Measurements from ENCODE around the gene OR5AC2. TPM values are rescaled to one million over a fixed set of nuclear protein-coding genes. Genes with fewer than 3 reads are reported as not detected.

OR5AC2 gene, protein sequence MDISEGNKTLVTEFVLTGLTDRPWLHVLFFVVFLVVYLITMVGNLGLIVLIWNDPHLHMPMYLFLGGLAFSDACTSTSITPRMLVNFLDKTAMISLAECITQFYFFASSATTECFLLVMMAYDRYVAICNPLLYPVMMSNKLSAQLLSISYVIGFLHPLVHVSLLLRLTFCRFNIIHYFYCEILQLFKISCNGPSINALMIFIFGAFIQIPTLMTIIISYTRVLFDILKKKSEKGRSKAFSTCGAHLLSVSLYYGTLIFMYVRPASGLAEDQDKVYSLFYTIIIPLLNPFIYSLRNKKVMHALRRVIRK
- not detected for polyA plus RNA-seq (2013, experiment 1 of 2)
- polyA plus RNA-seq (2013, experiment 2 of 2): not detected

GRCh38 chr3:98086873-98087272 is at the start of gene OR5AC2:
Gene OR5AC2, plus strand, starts transcription at chr3:98087173. Its CDS starts 0 bp downstream, at chr3:98087173.
- no peaks in the 10 kb centered on the region for H3K9me3 ChIP-seq (ENCODE audit: control insufficient read depth, low read length)
- H3K36me3 ChIP-seq (ENCODE audit: control insufficient read depth, insufficient read depth, low read length): no peaks in the 10 kb centered on the region
- no peak within 1 kb of the TSS for H3K4me3 ChIP-seq (ENCODE audit: extremely low read depth, insufficient read depth, low read length, poor library complexity, severe bottlenecking)
- 88 to 100% methylated on average over 1 to 4 of the region's 4 CpGs for WGBS, 2 experiments (ENCODE audit: insufficient coverage in 2 of 2)
- no peaks in the 10 kb centered on the region for H3K4me1 ChIP-seq (ENCODE audit: control insufficient read depth, insufficient read depth, low read length, poor library complexity, severe bottlenecking)
- H3K27ac ChIP-seq (ENCODE audit: low read depth, low read length, severe bottlenecking): no peak within 1 kb of the TSS

DNA sequence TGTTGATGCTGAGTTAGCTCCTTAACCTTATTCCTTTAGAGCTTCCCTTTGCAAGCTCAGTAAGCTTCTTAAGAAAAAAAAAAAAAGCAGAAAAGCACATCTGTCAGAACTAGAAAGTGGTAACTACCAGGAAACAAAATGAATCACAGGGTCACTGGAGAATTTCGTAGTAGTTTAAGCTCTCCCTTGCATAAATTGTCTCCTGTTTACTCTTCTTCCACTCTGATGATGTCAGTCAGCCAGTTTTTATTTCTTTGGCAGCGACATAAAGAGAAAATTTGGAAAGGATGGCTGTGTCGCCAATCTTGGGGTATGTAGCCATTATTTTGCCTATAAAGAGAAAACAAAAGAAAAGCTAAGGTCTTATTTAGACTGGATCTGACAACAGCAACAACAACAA is 48.7 kb upstream of the OR5AC2 start:
- H3K4me3 ChIP-seq (ENCODE audit: extremely low read depth, insufficient read depth, low read length, poor library complexity, severe bottlenecking): no peak overlapping the region
- no peaks in the 10 kb centered on the region for H3K36me3 ChIP-seq (ENCODE audit: control insufficient read depth, insufficient read depth, low read length)
- H3K27ac ChIP-seq (ENCODE audit: low read depth, low read length, severe bottlenecking): no peak overlapping the region
- no peaks in the 10 kb centered on the region for H3K9me3 ChIP-seq (ENCODE audit: control insufficient read depth, low read length)
- H3K4me1 ChIP-seq (ENCODE audit: control insufficient read depth, insufficient read depth, low read length, poor library complexity, severe bottlenecking): no peaks in the 10 kb centered on the region
- 88% methylated on average over 1 of the region's 3 CpGs; no CpG with 5 or more reads in 1 of the 2 experiments for WGBS, 2 experiments (ENCODE audit: insufficient coverage in 2 of 2)

DNA sequence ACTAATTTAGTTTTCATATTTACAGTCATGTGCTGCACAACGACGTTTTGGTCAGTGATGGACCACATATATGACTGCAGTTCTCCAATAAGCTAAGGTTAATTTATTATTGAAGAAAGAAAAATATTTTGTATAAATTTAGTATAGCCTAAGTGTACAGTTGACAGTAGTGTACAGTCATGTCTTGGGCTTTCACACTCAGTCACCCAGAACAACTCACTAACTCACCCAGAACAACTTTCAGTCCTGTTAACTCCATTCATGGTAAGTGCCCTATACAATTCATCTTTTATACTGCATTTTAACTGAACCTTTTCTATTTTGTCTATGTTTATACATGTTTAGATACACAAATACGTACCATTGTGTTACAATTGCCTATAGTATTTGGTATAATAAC is 48.1 kb upstream of the OR5AC2 start:
- H3K9me3 ChIP-seq (ENCODE audit: control insufficient read depth, low read length): no peaks in the 10 kb centered on the region
- H3K4me1 ChIP-seq (ENCODE audit: control insufficient read depth, insufficient read depth, low read length, poor library complexity, severe bottlenecking): no peaks in the 10 kb centered on the region
- H3K27ac ChIP-seq (ENCODE audit: low read depth, low read length, severe bottlenecking): no peak overlapping the region
- no CpG with 5 or more reads among the region's 3 CpGs for WGBS, 2 experiments (ENCODE audit: insufficient coverage in 2 of 2)
- H3K4me3 ChIP-seq (ENCODE audit: extremely low read depth, insufficient read depth, low read length, poor library complexity, severe bottlenecking): no peak overlapping the region
- H3K36me3 ChIP-seq (ENCODE audit: control insufficient read depth, insufficient read depth, low read length): no peaks in the 10 kb centered on the region

DNA sequence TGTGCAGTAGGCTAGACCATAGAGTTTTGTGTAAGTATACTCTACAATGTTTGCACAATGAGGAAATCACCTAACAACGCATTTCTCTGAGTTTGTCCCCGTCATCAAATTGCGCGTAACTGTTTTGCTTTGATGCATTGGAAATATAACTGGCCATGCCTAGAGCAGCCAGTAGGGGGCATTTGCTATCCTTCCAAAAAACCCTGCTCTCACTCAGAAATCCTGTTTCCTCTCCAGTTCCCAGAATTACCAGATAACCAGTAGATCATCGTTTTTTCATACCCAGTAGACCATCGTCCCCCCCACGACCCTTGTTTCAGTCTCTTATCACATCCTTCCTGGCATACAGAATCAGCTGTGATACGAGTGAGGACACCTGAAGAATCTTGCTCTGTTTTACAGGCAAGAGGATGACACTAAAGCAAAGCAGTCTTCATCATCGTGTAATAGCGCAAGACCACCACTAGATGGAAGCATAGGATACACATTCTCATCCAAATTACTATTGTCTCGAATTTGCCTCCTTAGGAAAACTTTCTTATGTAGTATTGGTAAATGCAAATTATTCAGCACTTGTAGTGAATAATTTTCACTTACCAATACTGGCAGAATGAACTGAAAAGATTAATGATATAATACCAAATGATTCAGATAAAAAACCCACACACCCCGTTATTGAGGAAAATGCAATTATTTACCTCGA is 47.5 kb upstream of the OR5AC2 start:
- Histone ChIP-seq H3K9me3 (ENCODE audit: control insufficient read depth, low read length) (no peaks in the 10 kb centered on the region), H3K4me1 (ENCODE audit: control insufficient read depth, insufficient read depth, low read length, poor library complexity, severe bottlenecking) (no peaks in the 10 kb centered on the region), H3K27ac (ENCODE audit: low read depth, low read length, severe bottlenecking) (no peak overlapping the region), H3K36me3 (ENCODE audit: control insufficient read depth, insufficient read depth, low read length) (no peaks in the 10 kb centered on the region), H3K4me3 (ENCODE audit: extremely low read depth, insufficient read depth, low read length, poor library complexity, severe bottlenecking) (peak overlapping the region; percentile 34)
- 0 to 7% methylated on average over 4 to 9 of the region's 13 CpGs for WGBS, 2 experiments (ENCODE audit: insufficient coverage in 2 of 2)

DNA sequence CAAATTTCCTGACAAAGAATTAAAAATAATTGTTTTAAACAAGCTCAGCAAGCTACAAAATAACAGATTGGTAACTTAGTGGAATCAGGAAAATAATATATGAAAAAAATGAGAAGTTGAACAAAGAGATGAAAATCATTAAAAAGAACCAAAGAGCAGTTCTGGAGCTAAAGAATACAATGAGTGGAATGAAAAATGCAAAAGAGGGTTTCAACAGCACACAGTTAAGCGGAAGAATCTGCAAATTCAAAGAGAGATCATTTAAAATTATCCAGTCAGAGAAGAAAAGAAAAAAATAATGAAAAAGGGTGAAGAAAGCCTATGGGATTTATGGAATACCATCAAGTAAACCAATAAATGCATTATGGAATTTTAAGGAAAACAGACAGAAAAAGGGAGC is 45.6 kb upstream of the OR5AC2 start:
- WGBS, 2 experiments (ENCODE audit: insufficient coverage in 2 of 2): 100% methylated on average over 1 of the region's 1 CpG; no CpG with 5 or more reads in 1 of the 2 experiments
- Histone ChIP-seq H3K36me3 (ENCODE audit: control insufficient read depth, insufficient read depth, low read length) (no peaks in the 10 kb centered on the region), H3K4me1 (ENCODE audit: control insufficient read depth, insufficient read depth, low read length, poor library complexity, severe bottlenecking) (no peaks in the 10 kb centered on the region), H3K9me3 (ENCODE audit: control insufficient read depth, low read length) (no peaks in the 10 kb centered on the region), H3K4me3 (ENCODE audit: extremely low read depth, insufficient read depth, low read length, poor library complexity, severe bottlenecking) (no peak overlapping the region), H3K27ac (ENCODE audit: low read depth, low read length, severe bottlenecking) (no peak overlapping the region)

DNA sequence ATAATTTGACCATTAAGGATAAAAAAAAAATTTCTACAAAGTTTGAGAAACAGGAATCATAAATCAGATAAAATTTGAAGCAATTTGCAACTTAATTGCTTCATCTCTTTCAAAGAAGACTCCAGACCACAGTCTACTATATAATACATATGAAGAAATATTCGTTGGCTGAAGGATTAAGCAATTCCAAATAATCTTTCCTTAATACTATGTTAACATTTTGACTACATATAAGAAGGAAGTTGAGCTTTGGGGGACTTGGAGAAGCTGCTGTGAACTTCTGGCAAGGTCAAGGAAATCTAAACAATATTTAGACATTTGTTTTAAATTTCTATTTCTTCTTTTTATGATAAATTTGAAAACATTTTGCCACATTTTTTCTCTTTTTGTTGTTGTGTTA is 38.4 kb upstream of the OR5AC2 start:
- no CpG with 5 or more reads among the region's 1 CpG for WGBS, 2 experiments (ENCODE audit: insufficient coverage in 2 of 2)
- no peak overlapping the region for H3K4me3 ChIP-seq (ENCODE audit: extremely low read depth, insufficient read depth, low read length, poor library complexity, severe bottlenecking)

GRCh38 chr3:98049271-98049670 is 37.7 kb upstream of the OR5AC2 start:
- Histone ChIP-seq H3K4me1 (ENCODE audit: control insufficient read depth, insufficient read depth, low read length, poor library complexity, severe bottlenecking) (no peaks in the 10 kb centered on the region), H3K4me3 (ENCODE audit: extremely low read depth, insufficient read depth, low read length, poor library complexity, severe bottlenecking) (no peak overlapping the region), H3K9me3 (ENCODE audit: control insufficient read depth, low read length) (no peaks in the 10 kb centered on the region), H3K36me3 (ENCODE audit: control insufficient read depth, insufficient read depth, low read length) (no peaks in the 10 kb centered on the region), H3K27ac (ENCODE audit: low read depth, low read length, severe bottlenecking) (no peak overlapping the region)
- WGBS, 2 experiments (ENCODE audit: insufficient coverage in 2 of 2): 100% methylated on average over 1 of the region's 1 CpG; no CpG with 5 or more reads in 1 of the 2 experiments

More for the DNA sequence above, 38.4 kb upstream of the OR5AC2 start:
- Histone ChIP-seq H3K4me1 (ENCODE audit: control insufficient read depth, insufficient read depth, low read length, poor library complexity, severe bottlenecking) (no peaks in the 10 kb centered on the region), H3K36me3 (ENCODE audit: control insufficient read depth, insufficient read depth, low read length) (no peaks in the 10 kb centered on the region), H3K9me3 (ENCODE audit: control insufficient read depth, low read length) (no peaks in the 10 kb centered on the region), H3K27ac (ENCODE audit: low read depth, low read length, severe bottlenecking) (no peak overlapping the region)

GRCh38 chr3:98056035-98056434 is 30.9 kb upstream of the OR5AC2 start:
- Histone ChIP-seq H3K27ac (ENCODE audit: low read depth, low read length, severe bottlenecking) (no peak overlapping the region), H3K4me1 (ENCODE audit: control insufficient read depth, insufficient read depth, low read length, poor library complexity, severe bottlenecking) (peaks cover 4% of the 10 kb centered on the region), H3K36me3 (ENCODE audit: control insufficient read depth, insufficient read depth, low read length) (no peaks in the 10 kb centered on the region), H3K4me3 (ENCODE audit: extremely low read depth, insufficient read depth, low read length, poor library complexity, severe bottlenecking) (no peak overlapping the region), H3K9me3 (ENCODE audit: control insufficient read depth, low read length) (no peaks in the 10 kb centered on the region)

DNA sequence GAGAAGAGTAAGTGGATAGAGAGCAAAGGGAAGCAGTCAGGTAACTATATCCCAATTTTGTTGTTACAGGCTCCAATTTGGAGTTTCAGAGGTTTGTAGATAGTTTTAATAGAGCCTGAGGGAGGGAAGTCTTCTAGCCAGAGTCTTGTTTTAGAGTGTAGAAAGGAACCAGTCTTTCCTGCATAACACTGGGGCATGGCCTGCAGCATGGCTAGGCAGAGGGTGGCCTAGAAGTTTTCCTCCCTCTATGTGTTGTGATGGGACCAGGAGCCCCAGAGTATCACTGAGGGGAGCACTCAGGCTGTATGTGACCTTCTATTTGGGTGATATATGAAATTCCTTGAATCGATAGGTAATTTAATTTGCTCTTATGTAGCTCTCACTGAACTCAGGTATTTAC is 29.3 kb upstream of the OR5AC2 start:
- WGBS, 2 experiments (ENCODE audit: insufficient coverage in 2 of 2): no CpG with 5 or more reads among the region's 1 CpG

GRCh38 chr3:98058244-98058960 is 28.6 kb upstream of the OR5AC2 start:
- Histone ChIP-seq H3K36me3 (ENCODE audit: control insufficient read depth, insufficient read depth, low read length) (no peaks in the 10 kb centered on the region), H3K4me3 (ENCODE audit: extremely low read depth, insufficient read depth, low read length, poor library complexity, severe bottlenecking) (no peak overlapping the region), H3K4me1 (ENCODE audit: control insufficient read depth, insufficient read depth, low read length, poor library complexity, severe bottlenecking) (peaks cover 4% of the 10 kb centered on the region), H3K27ac (ENCODE audit: low read depth, low read length, severe bottlenecking) (no peak overlapping the region), H3K9me3 (ENCODE audit: control insufficient read depth, low read length) (no peaks in the 10 kb centered on the region)
- WGBS, 2 experiments (ENCODE audit: insufficient coverage in 2 of 2): 100% methylated on average over 2 of the region's 7 CpGs; no CpG with 5 or more reads in 1 of the 2 experiments

More for the DNA sequence above, 29.3 kb upstream of the OR5AC2 start:
- Histone ChIP-seq H3K9me3 (ENCODE audit: control insufficient read depth, low read length) (no peaks in the 10 kb centered on the region), H3K27ac (ENCODE audit: low read depth, low read length, severe bottlenecking) (no peak overlapping the region), H3K36me3 (ENCODE audit: control insufficient read depth, insufficient read depth, low read length) (no peaks in the 10 kb centered on the region), H3K4me3 (ENCODE audit: extremely low read depth, insufficient read depth, low read length, poor library complexity, severe bottlenecking) (no peak overlapping the region), H3K4me1 (ENCODE audit: control insufficient read depth, insufficient read depth, low read length, poor library complexity, severe bottlenecking) (peaks cover 4% of the 10 kb centered on the region)

All from mesodermal cell (in vitro differentiated cells).